TTC549 (cell line): Measurements from ENCODE around the gene VPREB3.

Experiments used
- FAIRE-seq: peaks from 2 replicates; lab custom pipeline; 2012; peaks lifted over from hg19 to GRCh38; lab: Jason Lieb, UNC

The VPREB3 gene, protein sequence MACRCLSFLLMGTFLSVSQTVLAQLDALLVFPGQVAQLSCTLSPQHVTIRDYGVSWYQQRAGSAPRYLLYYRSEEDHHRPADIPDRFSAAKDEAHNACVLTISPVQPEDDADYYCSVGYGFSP

GRCh38 chr22:23754220-23754919 lies at the start of gene VPREB3:
TSS of gene VPREB3 (minus strand) at chr22:23754425. CDS start at chr22:23754363, 62 bp downstream.
- no peak for FAIRE-seq

DNA sequence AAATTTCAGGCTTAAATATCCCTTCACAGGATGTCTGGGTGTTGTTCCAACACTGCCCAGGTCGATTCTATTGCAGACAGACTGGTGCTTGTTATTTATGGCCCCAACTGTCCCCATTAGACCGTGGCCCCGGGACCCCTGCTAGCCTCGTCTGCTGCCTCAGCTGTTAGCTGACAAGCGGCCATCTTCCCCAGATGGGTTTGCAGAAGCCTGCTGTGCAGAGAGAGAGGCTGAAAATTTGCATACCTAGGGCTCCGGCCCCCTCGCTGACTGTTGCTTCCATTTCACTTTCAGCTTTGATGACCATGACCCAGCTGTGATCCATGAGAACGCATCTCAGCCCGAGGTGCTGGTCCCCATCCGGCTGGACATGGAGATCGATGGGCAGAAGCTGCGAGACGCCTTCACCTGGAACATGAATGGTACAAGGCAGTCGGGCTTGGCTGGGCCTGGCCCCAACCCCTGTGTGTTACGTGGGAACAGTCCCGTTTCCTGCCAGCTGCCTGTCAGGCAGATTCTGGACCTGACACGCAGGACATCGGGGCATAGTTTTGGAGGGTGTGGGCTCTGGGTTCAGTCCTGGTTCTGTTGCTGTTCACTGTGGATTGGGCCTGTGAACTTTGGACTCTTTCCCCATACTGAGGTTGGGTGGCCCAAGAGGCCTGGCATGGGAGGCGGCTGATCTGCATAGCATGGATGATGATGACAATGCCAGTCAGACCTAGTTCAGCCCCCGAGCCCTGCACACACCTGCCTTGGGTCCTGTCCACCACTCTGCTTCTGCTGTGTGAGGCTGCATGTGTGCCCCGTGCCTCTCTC lies 49.0 kb upstream of the VPREB3 start:
- FAIRE-seq = no peak

DNA sequence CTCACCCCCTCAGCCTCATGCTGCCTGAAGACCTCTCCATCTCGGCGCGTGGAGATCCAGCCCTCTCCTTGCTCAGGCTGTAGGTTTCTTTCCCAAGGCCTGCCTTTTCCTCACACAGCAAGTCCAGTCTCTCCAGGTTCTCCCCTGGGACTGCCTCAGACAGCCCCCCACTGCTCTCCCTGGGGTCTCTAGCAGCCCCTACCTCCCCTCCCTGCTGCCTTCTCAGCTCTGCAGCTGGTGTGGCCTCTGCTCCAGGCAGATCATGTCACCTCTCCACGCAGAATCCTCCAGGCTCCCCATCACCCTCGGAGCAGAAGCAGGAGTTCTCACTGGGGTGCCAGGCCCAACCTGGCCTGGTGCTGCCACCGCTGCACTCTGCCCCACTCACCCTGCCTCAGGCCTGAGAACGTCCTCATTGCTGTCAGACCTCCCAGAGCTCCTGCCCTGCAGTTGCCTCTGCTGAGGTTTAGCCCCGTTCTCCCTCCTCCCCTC lies 47.7 kb upstream of the VPREB3 start:
- no peak for FAIRE-seq

- FAIRE-seq = no peak
These were observed 47.1 kb upstream of the VPREB3 start for GRCh38 chr22:23801238-23801821.

GRCh38 chr22:23800297-23801237 lies 46.3 kb upstream of the VPREB3 start:
- no peak for FAIRE-seq

DNA sequence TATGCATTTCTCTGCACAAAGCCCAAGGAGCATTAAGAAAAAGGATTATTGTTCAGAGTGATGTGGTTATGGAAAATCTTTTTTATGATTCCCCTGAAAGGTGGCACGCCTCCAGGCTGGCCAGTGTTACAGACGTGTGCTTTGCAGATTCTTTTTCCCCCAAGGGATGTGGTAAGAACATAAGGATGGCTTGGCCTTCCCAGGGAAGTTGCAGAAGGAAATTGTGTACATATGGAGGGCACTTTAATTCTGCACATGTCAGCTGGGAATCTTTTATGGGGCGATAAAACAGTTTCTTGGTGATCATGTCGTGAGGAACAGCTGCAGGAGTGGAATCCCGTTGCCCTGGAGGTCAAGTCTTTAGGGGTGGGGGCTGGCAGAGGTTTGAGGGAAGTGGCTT lies 42.2 kb upstream of the VPREB3 start:
- FAIRE-seq = no peak

- FAIRE-seq = no peak
These were observed 39.1 kb upstream of the VPREB3 start for GRCh38 chr22:23793326-23793725.

DNA sequence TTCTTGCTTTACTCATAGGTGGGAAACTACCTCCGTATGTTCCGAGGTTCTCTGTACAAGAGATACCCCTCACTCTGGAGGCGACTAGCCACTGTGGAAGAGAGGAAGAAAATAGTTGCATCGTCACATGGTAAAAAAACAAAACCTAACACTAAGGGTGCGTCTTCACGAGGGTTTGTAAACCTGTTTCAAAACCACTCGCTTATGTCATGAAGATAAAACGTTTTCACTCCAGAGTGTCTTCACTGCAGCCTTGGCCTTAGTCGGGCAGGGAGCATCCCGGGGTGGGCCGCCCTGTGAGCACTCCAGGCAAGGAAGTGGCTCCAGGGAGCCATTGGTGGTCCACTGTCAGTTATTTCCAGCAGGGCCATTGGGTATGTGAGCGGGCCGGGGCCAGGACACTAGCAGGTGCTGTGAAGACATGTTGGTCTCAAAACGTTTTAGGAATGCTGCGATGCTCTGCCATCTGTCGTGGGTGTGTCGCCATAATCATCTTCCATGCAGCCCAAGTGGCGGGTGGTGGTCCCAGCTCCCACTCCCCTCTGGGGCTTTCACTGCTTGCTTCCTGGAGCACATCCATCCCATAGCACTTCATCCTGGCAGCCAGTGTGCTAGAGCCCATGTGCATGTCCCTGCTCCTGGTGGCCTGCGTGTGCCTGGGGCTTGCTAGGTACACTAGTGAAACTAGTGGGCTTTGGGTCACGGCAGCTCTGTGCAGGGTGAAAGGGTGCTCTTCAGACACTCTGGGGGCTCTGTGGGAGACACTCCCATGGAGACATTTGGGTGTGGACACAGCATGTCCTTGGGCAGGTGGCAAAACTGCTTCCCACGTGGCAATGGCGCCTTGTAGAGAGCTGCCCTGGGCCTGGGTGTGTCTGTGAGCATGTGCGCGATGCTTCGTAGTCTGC lies 37.8 kb upstream of the VPREB3 start:
- FAIRE-seq = no peak

GRCh38 chr22:23790819-23791737 lies 36.9 kb upstream of the VPREB3 start:
- no peak for FAIRE-seq

GRCh38 chr22:23789638-23790037 lies 35.4 kb upstream of the VPREB3 start:
- no peak for FAIRE-seq

- no peak for FAIRE-seq
These were observed 34.9 kb upstream of the VPREB3 start for GRCh38 chr22:23789121-23789520.

DNA sequence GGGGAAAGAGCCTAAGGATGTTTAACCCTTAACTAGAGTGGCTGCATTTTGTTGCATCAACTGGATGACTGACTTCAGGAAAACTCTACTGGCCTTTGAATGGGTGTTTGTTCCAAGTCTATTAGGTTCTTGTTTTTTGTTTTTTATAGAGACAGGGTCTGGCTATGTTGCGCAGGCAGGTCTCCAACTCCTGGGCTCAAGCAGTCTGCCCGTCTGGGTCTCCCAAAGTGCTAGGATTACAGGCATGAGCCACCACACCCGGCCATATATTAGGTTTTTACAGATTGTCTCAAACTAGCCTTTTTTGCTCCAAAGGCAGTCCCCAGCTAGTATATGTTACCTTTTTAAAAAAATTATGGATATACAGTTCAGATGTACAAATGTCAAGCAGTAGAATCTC lies 33.7 kb upstream of the VPREB3 start:
- FAIRE-seq = no peak

DNA sequence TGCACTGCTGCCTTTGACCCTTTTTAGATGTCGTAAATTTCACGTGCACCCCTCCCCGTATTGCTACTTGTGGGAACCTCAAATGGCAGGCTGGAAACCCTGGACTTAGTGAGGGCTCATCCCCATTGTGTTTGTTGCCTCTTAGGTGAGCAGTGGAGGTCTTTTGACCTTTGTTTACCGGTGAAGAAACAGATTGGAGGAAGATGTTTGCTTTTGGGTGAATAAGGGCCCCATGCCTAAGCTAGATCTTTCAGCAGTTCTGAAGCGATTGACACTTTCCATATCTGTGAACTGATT lies 33.3 kb upstream of the VPREB3 start:
- FAIRE-seq = no peak

- no peak for FAIRE-seq
These were observed 32.8 kb upstream of the VPREB3 start, which contains the start of gene SMARCB1 for GRCh38 chr22:23786752-23787599. TSS of gene SMARCB1 (plus strand) at chr22:23786966. CDS start at chr22:23787170, 204 bp downstream.

- FAIRE-seq = no peak
These were observed 32.1 kb upstream of the VPREB3 start for GRCh38 chr22:23786261-23786710.

- FAIRE-seq = no peak
These were observed 30.0 kb upstream of the VPREB3 start for GRCh38 chr22:23784215-23784732.

- no peak for FAIRE-seq
These were observed 29.3 kb upstream of the VPREB3 start for GRCh38 chr22:23783265-23784150.
